GM12891 (cell line): ENCODE results near the gene RSPO3.

Experiments used
- DNase-seq: peaks from one replicate; pipeline ENCODE4 v3.0.0; 2011; ENCODE audit warnings: low spot score; ENCODE audit not compliant: insufficient read length
- FAIRE-seq: peaks from 2 replicates; lab custom pipeline; 2011; peaks lifted over from hg19 to GRCh38; lab: Jason Lieb, UNC
- PAX5 ChIP-seq: IDR thresholded peaks from 2 replicates; pipeline ENCODE4 v1.6.1; 2011; ENCODE audit warnings: low read length, moderate library complexity, mild to moderate bottlenecking; ENCODE audit not compliant: insufficient read depth, severe bottlenecking
- POLR2A ChIP-seq: IDR thresholded peaks from 2 replicates; pipeline ENCODE4 v1.6.1; 2011; ENCODE audit warnings: low read depth, low read length, control low read depth
- POLR2AphosphoS5 ChIP-seq: IDR thresholded peaks from 2 replicates; pipeline ENCODE4 v1.6.1; 2011; ENCODE audit warnings: low read depth, low read length, control low read depth
- POU2F2 ChIP-seq: IDR thresholded peaks from 2 replicates; pipeline ENCODE4 v1.6.1; 2011; ENCODE audit warnings: low read depth, mild to moderate bottlenecking, control low read depth, low read length, moderate library complexity
- SPI1 ChIP-seq: IDR thresholded peaks from 2 replicates; pipeline ENCODE4 v1.6.1; 2011; ENCODE audit warnings: low read depth, low read length, control low read depth
- TAF1 ChIP-seq: IDR thresholded peaks from 2 replicates; pipeline ENCODE4 v1.6.1; 2011; ENCODE audit warnings: low read depth, low read length, control low read depth

The RSPO3 gene

DNA sequence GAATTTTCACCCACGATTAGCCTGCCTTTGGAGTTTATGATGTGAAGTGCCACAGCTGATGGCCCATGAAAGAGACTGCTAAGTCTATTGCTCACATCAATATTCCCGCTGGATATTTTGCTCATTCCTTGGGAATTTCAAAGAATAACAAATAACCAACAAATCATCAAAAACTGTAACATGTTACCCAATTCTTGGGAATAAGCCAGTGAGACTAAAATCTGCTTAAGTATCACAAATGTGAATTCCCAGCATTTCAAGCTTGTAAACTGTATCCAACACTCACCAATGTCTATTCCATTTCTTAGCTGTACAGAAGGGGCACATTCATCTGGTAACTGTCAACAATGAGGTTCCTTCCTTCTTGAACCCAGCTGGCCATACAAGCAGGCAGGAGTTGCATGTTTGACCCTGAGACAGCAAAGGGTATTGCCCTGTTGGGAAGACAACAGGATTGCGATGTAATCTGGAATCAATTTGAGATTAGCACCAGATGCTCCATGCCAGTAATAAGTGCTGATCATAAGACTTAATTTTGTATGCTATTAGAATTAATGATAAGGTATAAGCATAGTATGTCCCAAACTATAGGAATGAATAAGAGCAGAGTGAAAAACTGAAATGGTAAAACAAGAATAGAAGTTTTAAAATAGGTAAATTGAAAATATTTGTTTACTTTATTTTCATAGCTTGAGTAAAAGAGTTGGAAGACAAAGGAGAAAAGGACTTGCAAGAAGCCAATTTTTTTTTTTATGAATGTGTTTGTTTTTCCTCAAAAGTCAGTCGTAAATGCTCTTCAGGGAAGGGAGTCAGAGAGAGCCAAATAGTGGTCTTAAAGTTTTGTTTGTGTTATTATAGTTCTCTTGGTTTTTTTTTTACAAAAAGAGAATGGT lies 58.8 kb downstream of the RSPO3 start:
- FAIRE-seq (no peak), DNase-seq (no peak)
- TF ChIP-seq POU2F2 = no peak
- TF ChIP-seq POLR2A = no peak
- no peak for TF ChIP-seq SPI1
- no peak for TF ChIP-seq POLR2AphosphoS5
- no peak for TF ChIP-seq TAF1
- no peak for TF ChIP-seq PAX5

DNA sequence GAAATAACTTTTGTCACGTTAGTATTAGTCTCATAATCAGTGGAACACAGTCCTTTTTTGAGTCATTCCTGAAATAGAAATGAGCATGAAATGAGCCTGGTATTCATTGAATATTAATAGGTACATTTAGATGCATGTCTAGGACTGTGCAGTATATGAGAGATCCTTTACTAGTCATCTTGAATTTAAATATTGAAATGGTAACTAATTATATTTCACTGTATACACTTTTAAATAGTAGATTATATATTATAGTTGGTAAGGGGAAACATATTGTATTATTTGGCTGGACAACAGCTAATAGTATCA lies 59.4 kb downstream of the RSPO3 start:
- FAIRE-seq = no peak
- DNase-seq = no peak
- TF ChIP-seq PAX5 (no peak), POLR2AphosphoS5 (no peak), SPI1 (no peak), POLR2A (no peak), POU2F2 (no peak), TAF1 (no peak)

DNA sequence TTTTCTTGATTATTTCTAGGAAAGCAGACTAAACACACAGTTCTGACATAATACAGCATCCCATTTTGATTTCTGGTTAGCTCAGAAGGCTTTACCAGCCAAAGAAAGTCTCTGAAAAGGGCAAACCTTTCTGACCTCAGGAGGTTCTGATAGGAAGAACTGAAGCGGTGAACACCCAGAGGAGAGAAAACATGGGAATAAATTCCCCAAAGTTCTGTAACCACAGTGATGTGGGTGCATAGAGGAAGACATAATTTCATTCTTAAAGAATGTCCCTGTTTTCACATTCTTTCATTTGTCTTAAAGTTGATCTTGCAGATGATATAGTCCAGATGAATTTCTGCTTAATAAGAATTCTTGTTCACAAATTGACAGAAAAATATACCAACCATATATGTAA lies 60.3 kb downstream of the RSPO3 start:
- no peak for FAIRE-seq
- no peak for TF ChIP-seq PAX5
- no peak for TF ChIP-seq SPI1
- no peak for TF ChIP-seq POU2F2
- TF ChIP-seq POLR2A = no peak
- TF ChIP-seq POLR2AphosphoS5 = no peak
- no peak for TF ChIP-seq TAF1

DNA sequence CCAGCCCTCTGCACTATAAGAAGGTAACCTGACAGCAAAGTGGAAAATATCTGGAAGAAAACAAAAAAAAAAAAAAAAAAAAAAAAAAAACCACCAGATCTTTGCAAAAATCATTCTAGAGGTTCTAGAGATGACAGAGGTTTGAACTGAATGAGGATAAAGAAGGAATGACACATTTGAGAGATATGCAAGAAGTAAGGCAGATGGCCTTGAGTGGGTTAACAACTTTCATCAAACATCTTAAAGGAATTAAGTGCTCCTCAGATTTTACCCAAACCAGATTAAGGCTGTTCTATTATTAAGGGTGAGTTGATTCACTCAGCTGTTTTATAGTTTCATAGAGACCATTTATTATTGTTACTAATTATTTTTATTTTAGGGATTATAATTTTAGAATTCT lies 62.0 kb downstream of the RSPO3 start:
- FAIRE-seq = no peak
- no peak for TF ChIP-seq POLR2A
- TF ChIP-seq TAF1 = no peak
- no peak for TF ChIP-seq SPI1
- no peak for TF ChIP-seq POLR2AphosphoS5
- TF ChIP-seq PAX5 = no peak
- no peak for TF ChIP-seq POU2F2
- no peak for DNase-seq

More for the DNA sequence above, 60.3 kb downstream of the RSPO3 start:
- DNase-seq = no peak

DNA sequence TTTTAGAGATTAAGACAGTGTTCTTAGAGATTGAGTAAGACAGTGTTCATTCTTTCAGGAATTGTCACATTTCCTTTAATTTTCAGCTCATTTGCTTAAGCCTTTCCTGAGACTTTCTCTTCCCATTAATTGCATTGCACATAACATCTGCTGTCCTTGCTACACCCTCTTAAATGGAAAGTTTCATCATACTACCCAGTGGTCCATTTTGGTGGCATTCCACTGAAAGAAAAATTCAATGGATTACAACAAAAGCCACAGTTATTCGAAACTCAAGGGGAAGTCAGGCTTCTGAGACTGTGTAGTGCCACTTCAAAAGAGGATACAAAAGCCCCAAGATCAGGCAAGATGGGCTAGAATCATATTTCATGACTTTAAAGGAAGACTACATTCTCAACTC lies 64.0 kb downstream of the RSPO3 start:
- no peak for FAIRE-seq
- no peak for DNase-seq
- TF ChIP-seq PAX5 (no peak), POLR2AphosphoS5 (no peak), TAF1 (no peak), POLR2A (no peak), POU2F2 (no peak), SPI1 (no peak)

DNA sequence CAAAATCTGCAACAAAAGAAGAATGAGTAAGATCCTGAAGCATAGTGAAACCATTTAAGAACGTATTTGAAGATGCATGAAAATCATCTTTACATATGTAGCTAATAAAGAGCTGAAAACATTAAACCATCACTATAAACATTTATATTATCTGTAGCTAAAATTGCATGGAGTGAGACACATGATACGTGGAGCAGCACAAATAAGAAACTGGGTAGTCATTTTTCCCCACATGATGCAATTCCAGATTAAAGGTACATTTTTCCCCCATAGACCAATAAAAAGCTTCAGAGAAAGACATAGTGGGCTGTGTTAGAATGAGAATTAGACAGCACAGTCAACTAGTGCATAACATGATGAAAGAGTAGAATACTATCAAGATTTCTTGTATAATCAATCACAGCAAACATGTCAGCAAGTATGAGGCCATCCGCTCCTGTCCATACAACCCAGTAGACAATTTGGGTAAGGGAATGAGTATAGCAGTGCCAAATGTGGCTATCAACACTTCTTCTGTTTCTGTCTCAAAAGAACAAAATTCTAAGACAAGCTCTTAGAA lies 67.0 kb downstream of the RSPO3 start:
- TF ChIP-seq POLR2AphosphoS5 (no peak), TAF1 (no peak), POLR2A (no peak), PAX5 (no peak), SPI1 (no peak), POU2F2 (no peak)
- DNase-seq = no peak
- no peak for FAIRE-seq

DNA sequence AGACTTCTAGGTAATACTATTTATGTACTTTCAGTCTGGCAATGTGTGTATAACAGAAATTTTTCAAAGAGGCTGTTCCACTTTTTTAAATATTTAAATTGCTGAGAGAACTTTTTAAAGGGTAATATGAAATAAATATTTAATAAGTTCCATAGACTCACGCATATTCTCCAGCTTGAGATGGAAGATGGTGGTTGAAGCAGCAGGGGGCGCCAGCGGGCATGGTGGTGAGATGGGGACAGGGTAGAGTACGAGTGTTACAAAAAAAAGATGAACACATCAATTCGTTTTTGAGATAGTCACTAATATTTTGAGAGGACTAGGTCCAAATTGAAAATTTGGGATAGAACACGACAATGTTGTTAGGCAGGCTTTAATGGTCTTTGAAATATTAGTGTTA lies 68.4 kb downstream of the RSPO3 start:
- FAIRE-seq (no peak), DNase-seq (no peak)

DNA sequence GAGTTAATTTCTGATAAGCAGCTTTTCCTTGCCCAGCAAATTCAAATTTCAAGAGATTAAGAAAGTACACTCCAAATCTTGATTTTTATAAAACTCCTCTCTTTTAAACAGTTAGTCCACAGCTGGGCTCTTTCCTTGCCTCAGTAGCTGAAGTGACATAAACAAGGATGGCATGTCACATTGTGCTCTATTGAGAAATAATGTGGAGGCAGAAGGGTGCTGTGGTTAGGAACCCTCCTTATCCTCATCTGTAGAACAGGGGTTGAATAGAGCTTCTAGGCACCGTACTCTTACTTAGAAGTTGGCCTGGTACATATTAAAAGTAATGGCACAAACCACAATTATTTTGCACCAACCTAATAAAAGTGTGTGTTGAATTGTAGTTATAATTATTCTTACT lies 70.3 kb downstream of the RSPO3 start:
- DNase-seq (no peak), FAIRE-seq (no peak)
- TF ChIP-seq TAF1 (no peak), SPI1 (no peak), PAX5 (no peak)

More for the DNA sequence above, 68.4 kb downstream of the RSPO3 start:
- TF ChIP-seq PAX5 = no peak
- no peak for TF ChIP-seq POU2F2
- TF ChIP-seq POLR2A = no peak
- TF ChIP-seq POLR2AphosphoS5 = no peak
- no peak for TF ChIP-seq TAF1
- TF ChIP-seq SPI1 = no peak

DNA sequence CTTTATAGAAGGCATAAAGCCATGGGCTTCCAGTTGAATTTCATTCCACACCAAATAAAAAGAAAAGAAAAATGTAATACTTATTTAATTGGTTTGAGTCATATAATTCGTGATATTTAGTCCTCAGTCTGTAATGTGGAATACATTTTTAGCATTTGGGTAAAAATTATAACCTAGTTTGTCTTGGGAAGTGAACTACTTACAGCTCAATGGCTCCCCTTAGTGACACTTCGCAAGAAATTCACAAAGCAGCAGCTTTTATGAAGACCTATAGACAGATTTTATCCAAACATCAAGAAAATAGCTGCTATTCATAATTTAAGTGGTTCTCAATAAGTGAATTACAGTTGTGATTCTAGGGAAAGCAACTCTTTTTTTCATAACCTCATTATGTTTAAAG lies 72.1 kb downstream of the RSPO3 start:
- TF ChIP-seq POU2F2 (no peak), SPI1 (no peak), PAX5 (no peak), TAF1 (no peak), POLR2AphosphoS5 (no peak), POLR2A (no peak)
- DNase-seq (no peak), FAIRE-seq (no peak)

DNA sequence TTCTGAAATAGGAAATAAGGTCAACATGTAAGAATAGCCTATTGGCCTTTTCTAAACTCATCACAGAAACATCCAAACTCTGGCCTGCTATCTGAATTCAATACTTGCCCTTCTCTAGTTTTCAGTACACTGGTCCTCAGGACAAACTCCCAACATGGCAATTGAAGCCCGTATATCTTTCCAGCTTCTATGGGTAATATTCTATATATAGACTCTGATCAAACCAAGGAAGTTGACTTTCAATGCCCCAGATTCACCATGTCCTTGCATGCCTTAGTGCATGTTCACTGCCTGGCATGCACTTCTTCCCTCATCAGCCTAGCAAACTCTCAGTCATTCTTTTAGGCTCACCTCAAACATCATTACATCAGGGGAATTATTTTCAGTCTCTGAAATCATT lies 73.2 kb downstream of the RSPO3 start:
- TF ChIP-seq POLR2AphosphoS5 = no peak
- no peak for TF ChIP-seq PAX5
- TF ChIP-seq SPI1 = no peak
- TF ChIP-seq POLR2A = no peak
- no peak for TF ChIP-seq TAF1
- no peak for TF ChIP-seq POU2F2
- FAIRE-seq (no peak), DNase-seq (no peak)
